HG03039 (cell line): ENCODE measurements around the gene GLT6D1.
"Not testable (repeated sequence)": the region's sequence is repeated elsewhere in the genome, so short reads cannot be mapped to it uniquely, and the experiment has no call there.

Experiments
- ATAC-seq: cut with Tn5 transposase; IDR thresholded peaks from one replicate; pipeline ENCODE4 v1.9.1; 2021; ENCODE audit warnings: mild to moderate bottlenecking, moderate library complexity; ENCODE audit not compliant: unreplicated experiment

Gene GLT6D1, protein sequence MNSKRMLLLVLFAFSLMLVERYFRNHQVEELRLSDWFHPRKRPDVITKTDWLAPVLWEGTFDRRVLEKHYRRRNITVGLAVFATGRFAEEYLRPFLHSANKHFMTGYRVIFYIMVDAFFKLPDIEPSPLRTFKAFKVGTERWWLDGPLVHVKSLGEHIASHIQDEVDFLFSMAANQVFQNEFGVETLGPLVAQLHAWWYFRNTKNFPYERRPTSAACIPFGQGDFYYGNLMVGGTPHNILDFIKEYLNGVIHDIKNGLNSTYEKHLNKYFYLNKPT

DNA sequence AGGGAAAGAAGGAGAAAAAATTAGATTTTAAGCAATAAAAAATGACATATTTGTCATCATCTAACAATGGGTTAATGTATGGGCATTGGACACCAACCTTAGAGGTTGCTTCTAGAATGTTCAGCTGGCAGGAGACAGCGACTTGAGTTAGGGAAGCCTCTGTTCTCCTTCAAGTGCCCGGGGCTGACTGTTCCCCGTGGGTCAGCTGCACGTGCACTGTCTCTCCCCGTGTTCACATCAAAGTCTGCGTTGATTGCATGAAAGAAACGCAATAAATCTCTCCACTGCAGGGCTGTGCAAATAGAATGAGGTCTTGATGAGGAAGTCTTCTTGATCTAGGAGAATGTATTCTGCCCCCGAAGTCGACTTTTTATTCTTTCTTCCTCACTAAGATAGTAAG, at the start of gene GLT6D1:
Gene GLT6D1 (minus strand): TSS at position 345 of the 400 bp plus-strand sequence. CDS start 353 bp downstream, outside the sequence.
- no peak for ATAC-seq

DNA sequence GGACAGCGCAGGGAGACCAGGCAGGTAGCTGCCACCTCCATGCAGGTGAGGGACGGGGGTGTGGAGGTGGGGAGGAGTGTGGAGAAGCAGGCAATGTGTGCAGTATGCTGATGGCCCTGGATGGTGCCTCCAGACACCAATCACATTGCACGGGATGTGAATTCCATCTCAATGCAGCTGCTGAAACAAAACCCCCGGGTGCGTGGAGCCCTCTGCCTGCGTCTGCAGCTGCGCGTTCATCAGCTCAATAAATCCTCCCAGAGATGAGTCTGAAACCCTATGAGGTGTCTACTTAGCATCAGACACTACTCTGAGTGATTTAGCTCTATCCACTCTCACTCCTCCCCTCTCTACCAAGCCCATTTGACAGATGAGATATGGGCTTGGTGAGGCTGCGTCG, 49.7 kb upstream of the GLT6D1 start:
- no peak for ATAC-seq

- no peak for ATAC-seq
These were observed 47.9 kb upstream of the GLT6D1 start for GRCh38 chr9:135687216-135687615.

GRCh38 chr9:135684691-135685090, 45.4 kb upstream of the GLT6D1 start:
- ATAC-seq = no peak

DNA sequence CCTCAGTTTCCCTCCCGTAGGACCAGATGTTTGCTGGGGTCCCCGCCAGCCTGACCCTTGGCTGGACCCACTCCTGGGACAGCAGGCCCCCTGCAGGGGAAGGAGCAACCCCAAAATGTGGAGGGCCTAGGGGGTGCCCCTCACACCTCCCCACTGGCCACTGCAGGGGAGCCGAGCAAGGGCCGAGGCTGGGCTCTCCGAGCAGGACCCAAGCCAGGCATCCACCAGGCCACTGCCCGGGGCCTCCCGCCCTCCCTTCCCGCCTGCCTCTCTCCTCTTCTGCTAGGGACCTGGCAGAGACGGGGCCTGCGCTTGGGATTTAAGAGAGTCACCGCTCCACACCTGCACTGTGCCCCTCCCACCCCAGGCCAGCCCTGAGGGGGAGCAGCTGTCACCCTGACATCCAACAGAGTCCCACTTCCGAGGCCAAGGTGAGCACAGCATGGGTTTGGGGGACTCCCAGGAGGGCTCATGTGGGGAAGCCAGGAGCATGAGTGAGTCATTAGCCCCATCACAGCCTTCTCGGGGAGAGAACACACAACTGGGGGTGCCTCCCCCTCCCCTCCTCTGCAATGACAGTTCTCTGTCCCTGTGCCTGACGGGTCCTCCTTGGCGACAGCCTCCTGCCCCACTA, 44.2 kb upstream of the GLT6D1 start:
- no peak for ATAC-seq

DNA sequence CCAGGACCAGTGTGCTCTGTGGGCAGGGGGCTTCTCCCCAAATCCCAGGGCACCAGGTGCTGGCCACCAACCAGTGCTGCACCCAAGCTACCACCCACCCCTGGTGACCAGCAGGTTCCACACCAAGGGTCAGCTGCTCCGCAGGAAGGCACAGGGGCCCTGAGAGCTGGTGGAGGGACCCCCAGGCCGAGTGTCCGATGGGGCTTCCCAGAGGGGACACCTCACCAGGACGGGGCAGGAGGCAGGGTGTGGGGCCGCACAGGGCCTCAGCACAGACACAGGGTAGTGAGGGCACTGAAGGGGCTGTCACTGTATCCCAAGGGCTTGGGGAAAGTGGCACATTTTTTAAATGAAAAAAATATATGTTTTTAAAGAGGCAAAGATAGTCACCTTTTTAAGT, 41.8 kb upstream of the GLT6D1 start:
- ATAC-seq = no peak

DNA sequence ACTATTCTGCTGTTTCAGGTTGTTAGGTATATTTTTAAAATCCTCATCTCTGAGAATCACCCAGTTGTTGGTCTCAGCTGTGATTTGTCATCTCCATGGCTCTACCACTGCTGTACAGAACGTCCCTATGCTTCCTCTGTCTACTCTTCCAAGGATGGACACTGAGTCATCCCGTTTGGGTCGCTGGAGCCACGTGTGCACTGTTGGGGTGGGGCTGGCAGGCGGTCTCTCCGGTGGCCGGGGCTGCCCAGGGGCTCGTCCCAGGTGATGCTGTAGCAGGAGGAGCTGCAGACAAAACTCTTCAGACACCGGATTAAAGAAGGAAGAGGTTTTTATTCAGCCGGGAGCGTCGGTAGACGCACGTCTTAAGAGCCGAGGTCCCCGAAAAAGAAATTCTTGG, 40.7 kb upstream of the GLT6D1 start:
- no peak for ATAC-seq

GRCh38 chr9:135678236-135679017, 39.1 kb upstream of the GLT6D1 start:
- no peak for ATAC-seq

GRCh38 chr9:135677641-135678168, 38.4 kb upstream of the GLT6D1 start:
- no peak for ATAC-seq

DNA sequence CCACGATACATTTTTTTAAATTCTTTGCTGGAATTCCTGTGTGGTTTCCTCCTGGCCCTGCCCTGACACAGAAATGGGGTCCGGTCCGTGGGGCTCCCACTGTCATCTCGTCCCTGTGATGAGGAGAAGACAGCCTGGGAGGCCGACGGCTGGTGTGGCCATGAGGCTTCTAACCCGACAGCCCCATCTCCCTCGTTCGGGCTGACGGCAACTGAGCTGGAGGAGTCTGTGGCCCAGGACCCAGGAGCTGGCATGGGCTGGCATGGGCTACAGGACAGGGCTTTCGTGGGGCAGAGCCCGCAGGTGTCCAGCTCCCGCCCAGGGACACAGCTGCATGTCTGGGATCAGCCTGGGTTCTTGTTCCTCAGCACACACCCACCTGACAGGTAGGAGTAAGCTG, 37.6 kb upstream of the GLT6D1 start:
- ATAC-seq = no peak

- ATAC-seq = no peak
These were observed 35.6 kb upstream of the GLT6D1 start for GRCh38 chr9:135674977-135675376.

GRCh38 chr9:135673941-135674340, 34.6 kb upstream of the GLT6D1 start:
- ATAC-seq = no peak

DNA sequence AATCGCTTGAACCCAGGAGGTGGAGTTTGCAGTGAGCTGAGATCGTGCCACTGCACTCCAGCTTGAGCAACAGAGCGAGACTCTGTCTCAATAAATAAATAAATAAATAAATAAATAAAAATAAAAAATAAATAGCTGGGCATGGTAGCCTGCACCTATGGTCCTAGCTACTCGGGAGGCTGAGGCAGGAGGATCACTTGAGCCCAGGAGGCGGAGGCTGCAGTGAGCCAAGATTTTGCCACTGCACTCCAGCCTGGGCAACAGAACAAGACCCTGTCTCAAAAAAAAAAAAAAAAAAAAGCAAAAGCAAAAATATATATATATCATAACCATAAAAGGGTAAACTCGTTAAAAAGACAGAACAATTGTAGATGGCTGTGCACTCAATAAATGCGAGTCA, 33.4 kb upstream of the GLT6D1 start:
- not testable (repeated sequence) for ATAC-seq

DNA sequence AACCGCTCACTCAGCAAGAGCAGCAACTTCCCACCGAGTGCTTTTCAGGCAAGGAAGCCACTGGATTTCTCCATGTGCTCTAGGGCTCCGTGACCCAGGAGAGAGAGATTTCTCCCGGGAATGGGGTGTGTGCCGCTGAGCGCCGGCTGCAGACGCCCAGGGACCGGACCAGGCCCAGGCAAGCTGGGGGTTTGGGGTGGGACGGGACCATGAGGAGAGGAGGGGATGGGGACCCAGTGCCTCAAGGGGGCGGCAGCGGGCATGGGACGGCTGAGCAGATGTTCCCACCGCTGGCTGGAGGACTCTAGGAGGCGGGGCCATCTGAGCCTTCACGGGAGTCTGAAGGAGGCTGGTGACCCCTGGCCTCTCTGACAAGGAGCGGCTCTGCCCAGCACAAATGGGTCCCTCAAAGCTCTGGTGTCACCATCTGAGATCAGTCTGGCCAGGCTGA, 32.3 kb upstream of the GLT6D1 start:
- ATAC-seq = no peak

- no peak for ATAC-seq
These were observed 31.6 kb upstream of the GLT6D1 start for GRCh38 chr9:135670721-135671590.

DNA sequence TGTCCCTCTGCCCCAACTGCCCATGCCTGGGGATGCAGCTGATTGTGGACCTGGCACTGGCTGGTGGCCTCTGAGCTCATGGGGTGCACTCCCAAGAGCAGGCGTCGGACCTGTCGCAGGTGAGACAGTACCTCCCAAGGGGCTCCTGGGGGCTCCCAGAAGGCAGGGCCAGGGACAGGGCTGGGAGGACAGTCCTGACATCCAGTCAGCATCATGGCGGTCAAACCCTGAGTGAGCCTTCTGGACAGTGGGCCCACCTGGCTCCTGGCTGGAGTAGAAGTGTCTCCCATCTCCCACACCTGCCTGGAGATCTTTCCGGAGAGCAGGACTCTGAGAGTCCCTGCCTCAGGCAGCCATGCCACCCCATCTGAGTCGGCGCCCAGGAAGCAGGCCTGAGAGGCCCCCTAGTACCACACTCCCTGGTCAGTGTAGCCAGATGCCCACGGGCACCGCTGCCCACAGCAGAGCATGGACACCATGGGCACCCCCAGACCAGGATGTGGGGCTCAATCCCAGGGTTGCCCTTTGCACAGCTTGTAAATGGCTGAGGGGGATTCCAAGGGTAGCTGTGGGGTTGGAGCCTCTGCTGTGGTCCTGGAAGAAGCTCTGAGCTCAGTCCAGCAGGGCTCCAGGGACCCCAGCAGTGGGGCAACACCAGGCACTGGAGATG, 30.4 kb upstream of the GLT6D1 start:
- no peak for ATAC-seq

GRCh38 chr9:135669018-135669417, 29.7 kb upstream of the GLT6D1 start:
- not testable (repeated sequence) for ATAC-seq

GRCh38 chr9:135667463-135668001, 28.2 kb upstream of the GLT6D1 start:
- no peak for ATAC-seq

DNA sequence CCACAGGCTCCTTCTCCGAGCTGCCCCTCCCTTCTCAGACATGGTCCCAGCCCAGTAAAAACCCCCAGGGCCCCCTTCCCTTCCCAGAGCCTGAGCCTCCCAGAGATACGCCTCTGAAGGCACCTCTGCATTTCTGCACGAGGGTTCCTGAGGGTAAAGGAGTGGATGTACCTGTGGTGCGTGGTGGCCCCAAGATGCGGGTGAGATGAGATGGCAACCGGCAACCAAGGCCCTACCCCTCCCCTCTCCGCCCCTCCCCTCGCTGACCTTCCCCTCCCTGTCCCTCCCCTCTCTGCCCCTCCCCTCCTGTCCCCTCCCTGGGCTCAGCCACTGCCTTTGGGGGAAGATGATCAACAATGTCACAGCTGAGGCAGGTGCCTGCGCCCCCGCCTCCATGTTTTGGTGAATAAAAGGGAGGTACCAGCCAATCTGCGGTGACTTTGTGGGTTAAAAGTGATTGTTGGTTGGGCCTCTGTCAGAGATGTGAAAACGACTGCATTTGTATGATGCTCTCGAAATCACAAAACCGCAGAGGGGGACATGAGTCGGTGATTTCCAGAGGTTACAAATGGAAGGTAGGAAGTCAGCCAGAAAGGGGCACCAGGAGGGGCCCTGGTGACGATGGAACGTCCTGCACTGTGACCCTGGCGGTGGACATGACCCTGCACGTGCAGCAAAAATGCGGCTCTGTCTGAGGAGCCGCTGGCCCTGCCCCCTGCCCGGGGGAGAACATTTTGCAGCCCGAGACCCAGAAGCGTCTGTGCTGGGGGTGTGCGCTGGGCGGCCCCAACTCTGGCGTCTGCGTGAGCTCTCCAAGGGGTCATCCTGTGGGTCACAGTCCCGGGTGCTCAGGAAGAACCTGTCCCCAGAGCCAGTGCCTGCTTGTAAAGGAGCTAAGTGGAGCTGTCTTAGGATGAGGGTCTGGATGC, 27.5 kb upstream of the GLT6D1 start:
- no peak for ATAC-seq
